ENCODE measurements around the gene GMCL1. TPM values are rescaled to one million over a fixed set of nuclear protein-coding genes. Genes with fewer than 3 reads are reported as not detected.
A peak's percentile ranks its signal among the peaks of the same experiment; 100 is the strongest.
"Not testable (repeated sequence)": the region's sequence is repeated elsewhere in the genome, so short reads cannot be mapped to it uniquely, and the experiment has no call there.

The GMCL1 gene
- total RNA-seq, 1 experiment from 2014 or later: 17.4 TPM

DNA sequence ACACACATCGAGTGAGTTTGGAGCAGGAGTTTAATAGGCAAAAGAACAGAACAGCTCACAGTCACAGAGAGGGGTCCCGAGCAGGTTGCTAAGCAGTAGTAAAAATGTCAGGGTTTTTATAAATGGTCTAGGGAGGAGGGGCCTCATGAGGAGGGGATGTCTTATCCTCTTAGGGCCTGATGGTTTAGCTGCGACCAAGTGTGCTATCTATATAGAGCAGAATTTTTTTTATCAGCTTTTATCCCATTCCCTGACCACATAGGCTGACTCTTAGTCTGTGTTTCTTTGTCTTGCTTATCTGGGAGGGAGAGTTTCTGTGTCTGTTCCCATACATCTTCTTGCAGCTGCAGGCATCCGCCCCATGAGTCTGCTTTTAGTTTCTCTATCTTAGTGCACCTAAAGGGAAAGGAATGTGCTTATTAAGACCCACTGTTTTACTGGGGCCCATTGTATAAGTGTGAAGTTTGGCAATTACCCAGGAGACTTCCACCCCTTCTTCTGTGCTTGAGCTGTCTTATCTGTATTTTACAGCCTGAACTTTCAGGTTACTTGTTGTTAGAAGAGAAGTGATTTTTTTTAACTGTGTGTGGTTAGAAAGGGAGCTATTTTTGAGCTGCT is 30.4 kb upstream of the GMCL1 start:
- ChIA-PET POLR2A (ENCODE audit: unreplicated experiment) (interaction anchor here (0.6 kb wide), 3 partner anchors 37 to 116 kb away, joined by 3 to 9 read pairs (median 3); partner anchors contain the start of gene MXD1), CTCF (no interaction called here)
- intact Hi-C loops (cut with micrococcal nuclease; ENCODE audit: unreplicated experiment): loop anchor here (2.0 to 5.0 kb wide), 3 partner anchors 28 to 77 kb away; no protein-coding TSS in a partner anchor
- Histone ChIP-seq H3K36me3 (ENCODE audit: low read depth) (no peaks in the 10 kb centered on the region), H3K4me1 (replicated peaks; ENCODE audit: insufficient read depth) (peaks cover 26% of the 10 kb centered on the region), H3K9me2 (ENCODE audit: insufficient read depth) (no peaks in the 10 kb centered on the region), H3K4me2 (peak overlapping the region; percentile 37; the same call in 1 of the 2 replicates), H4K20me1 (ENCODE audit: insufficient read depth) (no peaks in the 10 kb centered on the region), H3K27ac (peak overlapping the region; percentile 40), H2AFZ (no peak overlapping the region), H3K9me3 (ENCODE audit: insufficient read depth, low read depth) (no peaks in the 10 kb centered on the region), H3K4me3 (no peak overlapping the region), H3F3A (ENCODE audit: insufficient read depth, low read depth) (peaks cover 16% of the 10 kb centered on the region), H3K27me3 (ENCODE audit: insufficient read depth, low read depth) (no peaks in the 10 kb centered on the region), H3K79me2 (ENCODE audit: low read depth) (no peaks in the 10 kb centered on the region)
- DNase-seq: peak; percentile 37 to 75
- no TSS peak for BruUV-seq (replicated peaks)
- TF ChIP-seq CTCF (conservative IDR thresholded peaks at IDR 0.05) (no peak), EZH2 (IDR thresholded peaks at IDR 0.05; ENCODE audit: low read depth) (no peak)

DNA sequence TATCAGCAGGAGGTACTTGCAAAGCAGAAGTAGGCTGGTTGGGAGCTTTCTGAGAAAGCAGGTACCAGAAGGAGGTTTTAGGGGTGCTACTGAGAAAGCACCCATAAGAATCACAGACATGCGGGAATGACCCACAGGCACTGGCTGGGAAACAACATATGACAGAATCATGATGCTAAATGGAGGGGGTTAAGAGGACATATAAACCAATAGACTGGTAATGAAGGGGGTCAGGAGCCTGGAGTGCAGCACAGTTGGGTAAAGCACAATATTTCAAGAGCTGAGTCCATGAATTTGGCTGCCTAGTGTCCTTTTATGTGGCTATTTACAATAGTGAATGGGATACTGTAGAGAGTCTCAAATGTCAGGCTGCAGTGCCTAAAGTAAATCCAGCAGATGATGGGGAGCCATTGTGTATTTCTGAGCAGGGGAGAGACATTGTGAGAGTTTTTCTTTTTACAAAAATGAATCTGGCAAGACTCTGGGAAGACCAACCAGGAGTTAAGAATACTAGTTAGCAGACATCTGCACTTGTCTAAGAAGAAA is 27.6 kb upstream of the GMCL1 start:
- intact Hi-C loops (cut with micrococcal nuclease; ENCODE audit: unreplicated experiment): no loop called here
- Histone ChIP-seq H3K9me3 (ENCODE audit: insufficient read depth, low read depth) (no peaks in the 10 kb centered on the region), H3K27ac (no peak overlapping the region), H3K79me2 (ENCODE audit: low read depth) (no peaks in the 10 kb centered on the region), H3K9me2 (ENCODE audit: insufficient read depth) (no peaks in the 10 kb centered on the region), H3K4me1 (replicated peaks; ENCODE audit: insufficient read depth) (peaks cover 26% of the 10 kb centered on the region), H3K27me3 (ENCODE audit: insufficient read depth, low read depth) (no peaks in the 10 kb centered on the region), H4K20me1 (ENCODE audit: insufficient read depth) (no peaks in the 10 kb centered on the region), H3F3A (ENCODE audit: insufficient read depth, low read depth) (peaks cover 16% of the 10 kb centered on the region), H2AFZ (no peak overlapping the region), H3K4me2 (no peak overlapping the region), H3K36me3 (ENCODE audit: low read depth) (no peaks in the 10 kb centered on the region; the same call in 1 of the 2 replicates), H3K4me3 (no peak overlapping the region)
- BruUV-seq (replicated peaks): no TSS peak
- TF ChIP-seq EZH2 (IDR thresholded peaks at IDR 0.05; ENCODE audit: low read depth) (no peak), CTCF (conservative IDR thresholded peaks at IDR 0.05) (no peak)
- CTCF ChIA-PET: no interaction called here
- no peak for DNase-seq
- POLR2A ChIA-PET (ENCODE audit: unreplicated experiment): no interaction called here

GRCh38 chr2:69802781-69803367 is 26.6 kb upstream of the GMCL1 start:
- peaks cover 18% of the 10 kb centered on the region for H3K4me1 ChIP-seq (replicated peaks; ENCODE audit: insufficient read depth)
- H3K79me2 ChIP-seq (ENCODE audit: low read depth); H3K27me3 ChIP-seq (ENCODE audit: insufficient read depth, low read depth); intact Hi-C loops (cut with micrococcal nuclease; ENCODE audit: unreplicated experiment); POLR2A ChIA-PET (ENCODE audit: unreplicated experiment); H3K36me3 ChIP-seq (ENCODE audit: low read depth); H3K9me3 ChIP-seq (ENCODE audit: insufficient read depth, low read depth); DNase-seq; H3K4me3 ChIP-seq; H2AFZ ChIP-seq; H4K20me1 ChIP-seq (ENCODE audit: insufficient read depth); H3K9me2 ChIP-seq (ENCODE audit: insufficient read depth); H3K27ac ChIP-seq; BruUV-seq (replicated peaks); H3K4me2 ChIP-seq: not testable (repeated sequence)
- peaks cover 12% of the 10 kb centered on the region for H3F3A ChIP-seq (ENCODE audit: insufficient read depth, low read depth)
- CTCF ChIA-PET: interaction anchor here (0.7 kb wide), 1 partner anchor 56 kb away, joined by 5 read pairs; no protein-coding TSS in a partner anchor

All from PC-9 (cell line).